GM10266 (cell line): ENCODE measurements around the gene LMBR1.
"Not testable (repeated sequence)": the region's sequence is repeated elsewhere in the genome, so short reads cannot be mapped to it uniquely, and the experiment has no call there.

Experiments
- DNase-seq: peaks from one replicate; pipeline ENCODE4 v3.0.0; 2012; ENCODE audit errors: extremely low spot score
- TF ChIP-seq, protein P1 (sequence below): IDR thresholded peaks from 2 replicates; pipeline ENCODE4 v1.5.1; 2012; ENCODE audit warnings: mild to moderate bottlenecking, low read depth; ENCODE audit not compliant: control insufficient read depth, insufficient read depth; ENCODE audit errors: missing control alignments

Gene LMBR1

DNA sequence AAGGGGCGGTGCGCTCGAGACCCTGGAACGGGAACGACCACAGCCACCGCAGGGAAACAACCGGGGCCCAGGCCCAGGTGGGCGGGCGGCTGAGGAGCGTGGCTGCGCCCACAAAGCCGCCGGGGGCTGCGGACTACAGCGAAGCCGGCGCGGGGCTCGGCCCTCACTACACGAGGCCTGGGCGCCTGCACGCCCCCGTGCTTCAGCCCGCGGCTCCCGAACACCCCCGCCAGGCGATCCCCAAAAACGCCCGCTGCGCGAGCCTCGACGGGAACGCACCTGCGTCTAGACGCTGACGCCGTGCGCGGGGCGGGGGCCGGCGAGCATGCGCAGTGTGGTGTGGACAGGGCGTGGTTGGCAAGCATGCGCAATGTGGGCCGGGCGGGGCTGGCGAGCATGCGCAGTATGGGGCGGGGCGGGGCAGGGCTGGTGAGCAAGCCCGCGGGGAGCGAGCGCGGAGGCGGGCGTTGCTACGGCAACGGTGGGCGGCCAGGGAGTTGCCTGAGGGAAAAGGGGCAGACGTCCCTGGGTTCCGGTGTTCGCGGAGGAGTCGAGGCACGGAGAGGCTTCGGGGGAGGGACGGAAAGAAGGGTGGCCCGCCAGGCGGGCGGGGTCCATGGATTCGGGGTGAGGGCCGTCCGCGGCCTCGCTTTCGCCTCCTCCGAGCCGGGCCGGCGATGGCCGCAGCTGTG, 252.6 kb downstream of the LMBR1 start, which contains the start of gene RNF32:
Gene RNF32, plus strand, starts transcription at position 518 of the 692 bp plus-strand sequence. CDS start 3,104 bp downstream, outside the sequence.
- peak; percentile 98 for DNase-seq
- TF ChIP-seq, protein P1, sequence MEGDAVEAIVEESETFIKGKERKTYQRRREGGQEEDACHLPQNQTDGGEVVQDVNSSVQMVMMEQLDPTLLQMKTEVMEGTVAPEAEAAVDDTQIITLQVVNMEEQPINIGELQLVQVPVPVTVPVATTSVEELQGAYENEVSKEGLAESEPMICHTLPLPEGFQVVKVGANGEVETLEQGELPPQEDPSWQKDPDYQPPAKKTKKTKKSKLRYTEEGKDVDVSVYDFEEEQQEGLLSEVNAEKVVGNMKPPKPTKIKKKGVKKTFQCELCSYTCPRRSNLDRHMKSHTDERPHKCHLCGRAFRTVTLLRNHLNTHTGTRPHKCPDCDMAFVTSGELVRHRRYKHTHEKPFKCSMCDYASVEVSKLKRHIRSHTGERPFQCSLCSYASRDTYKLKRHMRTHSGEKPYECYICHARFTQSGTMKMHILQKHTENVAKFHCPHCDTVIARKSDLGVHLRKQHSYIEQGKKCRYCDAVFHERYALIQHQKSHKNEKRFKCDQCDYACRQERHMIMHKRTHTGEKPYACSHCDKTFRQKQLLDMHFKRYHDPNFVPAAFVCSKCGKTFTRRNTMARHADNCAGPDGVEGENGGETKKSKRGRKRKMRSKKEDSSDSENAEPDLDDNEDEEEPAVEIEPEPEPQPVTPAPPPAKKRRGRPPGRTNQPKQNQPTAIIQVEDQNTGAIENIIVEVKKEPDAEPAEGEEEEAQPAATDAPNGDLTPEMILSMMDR = no peak

DNA sequence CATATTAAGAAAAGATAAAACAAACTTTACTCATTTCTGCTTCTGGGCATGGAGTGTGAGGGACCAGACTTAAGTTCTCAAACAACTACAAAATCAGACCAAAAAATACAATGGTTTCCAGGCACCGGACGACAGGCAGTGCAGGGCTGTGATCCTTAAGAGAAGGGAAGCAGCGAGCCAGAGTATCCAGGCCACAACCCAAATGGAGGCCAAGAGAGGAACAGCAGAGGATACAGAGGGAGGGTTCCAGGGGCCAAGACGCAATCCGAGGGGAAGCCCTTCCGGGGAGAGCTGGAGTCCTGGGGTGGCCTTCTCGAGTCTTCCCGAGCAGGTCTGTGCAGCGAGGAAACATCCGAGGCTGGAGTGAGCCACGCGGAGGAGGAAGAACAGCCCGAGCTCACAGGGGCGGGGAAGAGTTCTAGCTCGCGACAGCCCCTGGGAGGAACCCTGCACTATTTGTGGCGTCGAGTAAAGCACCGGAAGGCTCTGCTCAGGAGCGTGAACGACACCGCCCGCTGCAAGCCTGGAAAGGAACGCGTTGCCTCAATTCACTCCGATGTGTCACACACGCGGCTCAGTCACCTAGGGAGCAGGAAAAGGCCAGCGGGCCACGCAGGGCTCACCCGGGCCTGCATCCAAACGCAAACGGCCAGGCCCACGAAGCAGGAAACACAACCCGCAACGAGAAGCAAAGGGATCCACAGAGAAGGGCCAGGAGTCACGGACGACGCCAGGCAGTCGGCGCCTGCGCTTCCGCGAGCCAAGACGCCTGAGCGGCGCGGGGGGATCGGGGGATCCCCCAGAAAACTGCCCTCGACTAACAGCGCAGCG, 253.3 kb downstream of the LMBR1 start:
- TF ChIP-seq, protein P1 = no peak
- DNase-seq = no peak

DNA sequence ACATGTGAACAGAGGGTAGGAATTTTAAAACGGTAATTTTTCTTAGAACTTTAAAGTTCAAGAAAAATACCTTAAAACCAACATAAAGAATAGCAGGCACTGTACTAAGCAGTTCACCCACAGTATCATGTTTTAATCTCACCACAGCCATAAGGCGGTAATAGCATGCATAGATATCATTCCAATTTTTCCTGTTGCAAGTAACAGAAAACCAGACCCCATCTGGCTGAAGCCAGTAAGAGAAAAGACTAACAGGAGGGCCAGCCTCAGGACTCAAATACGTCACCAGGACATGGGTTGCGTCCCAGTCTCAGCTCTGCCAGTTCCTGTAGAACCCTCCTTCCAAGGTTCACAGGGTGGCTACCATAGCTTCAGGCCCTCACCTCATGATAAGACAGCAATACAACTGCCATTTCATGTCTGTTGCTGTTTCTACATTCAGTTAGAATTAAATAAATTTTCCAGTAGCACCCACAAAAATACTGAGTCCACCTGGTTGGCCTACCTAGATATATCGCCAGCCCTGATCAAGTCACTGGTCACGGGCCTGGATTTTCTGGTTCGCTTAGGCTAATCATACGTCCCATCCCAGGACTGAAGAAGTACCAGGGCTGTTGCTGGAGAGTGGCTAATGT, 254.4 kb downstream of the LMBR1 start:
- TF ChIP-seq, protein P1 = no peak
- no peak for DNase-seq

DNA sequence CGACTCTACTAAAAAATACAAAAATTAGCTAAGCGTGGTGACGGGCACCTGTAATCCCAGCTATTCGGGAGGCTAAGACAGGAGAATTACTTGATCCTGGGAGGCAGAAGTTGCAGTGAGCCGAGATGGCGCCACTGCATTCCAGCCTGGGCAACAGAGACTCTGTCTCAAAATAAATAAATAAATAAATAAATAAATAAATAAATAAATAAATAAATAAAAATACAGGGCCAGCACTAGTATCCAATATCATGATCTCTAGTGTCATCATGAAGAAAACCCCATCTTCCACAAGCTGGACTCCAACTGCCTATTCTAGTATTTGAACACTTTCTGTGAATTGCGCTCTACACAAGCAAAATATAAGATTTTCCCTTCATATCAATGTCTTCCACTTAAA, 255.9 kb downstream of the LMBR1 start:
- DNase-seq = not testable (repeated sequence)

DNA sequence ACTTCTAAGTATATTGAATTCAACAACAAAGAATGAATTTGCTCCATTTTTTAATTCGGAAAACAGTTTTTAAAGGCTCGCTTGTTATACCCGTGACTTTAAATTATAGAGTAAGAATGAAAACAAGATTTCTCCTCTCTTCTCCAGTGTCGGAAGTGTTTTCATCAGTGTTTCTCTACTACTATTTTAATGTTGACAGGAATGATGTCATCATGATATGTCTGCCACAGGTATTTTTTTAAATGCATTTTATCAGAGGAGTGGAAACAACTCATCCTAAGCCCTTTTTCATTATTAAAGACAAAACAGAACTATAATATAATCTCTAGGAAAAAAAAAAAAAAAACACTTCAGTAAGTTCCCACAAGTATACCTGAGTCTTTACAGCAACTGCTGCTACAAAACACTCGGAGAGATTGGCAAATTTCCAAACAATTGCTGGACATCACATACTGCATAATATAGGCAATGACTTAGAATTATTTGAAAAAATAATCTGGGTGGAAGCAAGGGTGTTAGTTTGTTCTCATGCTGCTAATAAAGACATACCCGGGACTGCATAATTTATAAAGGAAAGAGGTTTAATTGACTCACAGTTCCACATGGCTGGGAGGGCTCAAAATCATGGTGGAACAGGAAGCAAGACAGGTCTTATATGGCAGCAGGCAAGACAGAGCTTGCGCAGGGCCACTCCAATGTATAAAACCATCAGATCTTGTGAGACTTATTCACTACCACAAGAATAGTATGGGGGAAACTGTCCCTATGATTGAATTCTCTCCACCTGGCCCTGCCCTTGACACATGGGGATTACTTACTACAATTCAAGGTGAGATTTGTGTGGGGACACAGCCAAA, 257.2 kb downstream of the LMBR1 start:
- TF ChIP-seq, protein P1 = no peak
- no peak for DNase-seq

DNA sequence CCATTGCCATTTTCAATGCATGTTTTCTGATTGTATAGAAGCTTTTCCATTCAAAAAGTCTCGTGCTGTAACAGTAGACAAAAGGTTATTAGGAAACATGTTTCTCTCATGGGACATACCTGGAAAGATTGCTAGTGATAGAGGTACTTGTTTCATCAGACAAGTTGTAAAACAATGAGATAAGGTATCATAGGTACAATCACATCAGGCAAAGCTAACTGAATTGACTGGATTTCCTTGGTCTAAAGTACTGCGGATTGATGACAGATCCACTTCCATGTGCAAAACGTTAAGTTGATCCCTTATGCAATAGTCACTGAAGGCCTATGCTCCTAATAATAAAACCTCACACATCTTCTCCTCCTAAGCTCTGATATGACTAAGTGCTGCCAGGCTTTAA, 258.9 kb downstream of the LMBR1 start:
- no peak for DNase-seq
- TF ChIP-seq, protein P1 = no peak

DNA sequence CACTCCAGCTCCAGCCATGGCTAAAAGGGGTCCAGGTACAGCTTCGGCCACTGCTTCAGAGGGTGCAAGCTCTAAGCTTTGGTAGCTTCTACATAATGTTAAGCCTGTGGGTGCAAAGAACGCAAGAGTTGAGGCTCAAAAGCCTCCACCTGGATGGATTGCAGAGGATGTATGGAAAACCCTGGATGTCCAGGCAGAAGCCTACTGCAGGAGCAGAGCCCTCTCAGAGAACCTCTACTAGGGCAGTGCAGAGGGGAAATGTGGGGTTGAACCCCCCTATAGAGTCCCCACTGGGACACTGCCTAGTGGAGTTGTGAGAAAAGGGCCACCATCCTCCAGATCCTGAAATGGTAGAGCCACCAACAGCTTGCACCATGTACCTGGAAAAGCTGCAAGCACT, 263.1 kb downstream of the LMBR1 start:
- no peak for DNase-seq
- TF ChIP-seq, protein P1 = no peak
